ENCODE data around the gene MRPL43. TPM values are rescaled to one million over a fixed set of nuclear protein-coding genes. Genes with fewer than 3 reads are reported as not detected.

MRPL43 gene
- total and polyA plus RNA-seq, 2 experiments from 2014 or later: 60.4 to 126 TPM

DNA sequence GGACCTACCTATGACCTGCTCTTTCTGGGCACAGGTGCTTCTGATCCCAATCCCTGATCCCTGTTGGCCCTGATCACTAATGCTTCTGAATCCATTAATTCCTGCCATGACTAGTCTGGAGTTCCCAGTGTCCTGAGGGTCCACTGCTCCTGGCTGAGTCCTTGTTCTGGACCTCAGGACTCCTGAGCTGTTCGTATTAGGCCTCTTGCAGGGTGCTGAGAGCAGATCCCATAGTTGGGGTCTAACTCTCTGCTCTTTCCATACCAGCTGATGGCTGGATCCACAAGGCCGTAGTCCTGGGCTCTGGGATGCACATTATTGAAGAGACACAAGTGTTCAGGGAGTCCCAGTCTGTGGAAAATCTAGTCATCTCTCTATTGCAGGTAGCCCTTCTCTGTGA is 7.0 kb downstream of the MRPL43 start (continued):
- TF ChIP-seq, protein P1, sequence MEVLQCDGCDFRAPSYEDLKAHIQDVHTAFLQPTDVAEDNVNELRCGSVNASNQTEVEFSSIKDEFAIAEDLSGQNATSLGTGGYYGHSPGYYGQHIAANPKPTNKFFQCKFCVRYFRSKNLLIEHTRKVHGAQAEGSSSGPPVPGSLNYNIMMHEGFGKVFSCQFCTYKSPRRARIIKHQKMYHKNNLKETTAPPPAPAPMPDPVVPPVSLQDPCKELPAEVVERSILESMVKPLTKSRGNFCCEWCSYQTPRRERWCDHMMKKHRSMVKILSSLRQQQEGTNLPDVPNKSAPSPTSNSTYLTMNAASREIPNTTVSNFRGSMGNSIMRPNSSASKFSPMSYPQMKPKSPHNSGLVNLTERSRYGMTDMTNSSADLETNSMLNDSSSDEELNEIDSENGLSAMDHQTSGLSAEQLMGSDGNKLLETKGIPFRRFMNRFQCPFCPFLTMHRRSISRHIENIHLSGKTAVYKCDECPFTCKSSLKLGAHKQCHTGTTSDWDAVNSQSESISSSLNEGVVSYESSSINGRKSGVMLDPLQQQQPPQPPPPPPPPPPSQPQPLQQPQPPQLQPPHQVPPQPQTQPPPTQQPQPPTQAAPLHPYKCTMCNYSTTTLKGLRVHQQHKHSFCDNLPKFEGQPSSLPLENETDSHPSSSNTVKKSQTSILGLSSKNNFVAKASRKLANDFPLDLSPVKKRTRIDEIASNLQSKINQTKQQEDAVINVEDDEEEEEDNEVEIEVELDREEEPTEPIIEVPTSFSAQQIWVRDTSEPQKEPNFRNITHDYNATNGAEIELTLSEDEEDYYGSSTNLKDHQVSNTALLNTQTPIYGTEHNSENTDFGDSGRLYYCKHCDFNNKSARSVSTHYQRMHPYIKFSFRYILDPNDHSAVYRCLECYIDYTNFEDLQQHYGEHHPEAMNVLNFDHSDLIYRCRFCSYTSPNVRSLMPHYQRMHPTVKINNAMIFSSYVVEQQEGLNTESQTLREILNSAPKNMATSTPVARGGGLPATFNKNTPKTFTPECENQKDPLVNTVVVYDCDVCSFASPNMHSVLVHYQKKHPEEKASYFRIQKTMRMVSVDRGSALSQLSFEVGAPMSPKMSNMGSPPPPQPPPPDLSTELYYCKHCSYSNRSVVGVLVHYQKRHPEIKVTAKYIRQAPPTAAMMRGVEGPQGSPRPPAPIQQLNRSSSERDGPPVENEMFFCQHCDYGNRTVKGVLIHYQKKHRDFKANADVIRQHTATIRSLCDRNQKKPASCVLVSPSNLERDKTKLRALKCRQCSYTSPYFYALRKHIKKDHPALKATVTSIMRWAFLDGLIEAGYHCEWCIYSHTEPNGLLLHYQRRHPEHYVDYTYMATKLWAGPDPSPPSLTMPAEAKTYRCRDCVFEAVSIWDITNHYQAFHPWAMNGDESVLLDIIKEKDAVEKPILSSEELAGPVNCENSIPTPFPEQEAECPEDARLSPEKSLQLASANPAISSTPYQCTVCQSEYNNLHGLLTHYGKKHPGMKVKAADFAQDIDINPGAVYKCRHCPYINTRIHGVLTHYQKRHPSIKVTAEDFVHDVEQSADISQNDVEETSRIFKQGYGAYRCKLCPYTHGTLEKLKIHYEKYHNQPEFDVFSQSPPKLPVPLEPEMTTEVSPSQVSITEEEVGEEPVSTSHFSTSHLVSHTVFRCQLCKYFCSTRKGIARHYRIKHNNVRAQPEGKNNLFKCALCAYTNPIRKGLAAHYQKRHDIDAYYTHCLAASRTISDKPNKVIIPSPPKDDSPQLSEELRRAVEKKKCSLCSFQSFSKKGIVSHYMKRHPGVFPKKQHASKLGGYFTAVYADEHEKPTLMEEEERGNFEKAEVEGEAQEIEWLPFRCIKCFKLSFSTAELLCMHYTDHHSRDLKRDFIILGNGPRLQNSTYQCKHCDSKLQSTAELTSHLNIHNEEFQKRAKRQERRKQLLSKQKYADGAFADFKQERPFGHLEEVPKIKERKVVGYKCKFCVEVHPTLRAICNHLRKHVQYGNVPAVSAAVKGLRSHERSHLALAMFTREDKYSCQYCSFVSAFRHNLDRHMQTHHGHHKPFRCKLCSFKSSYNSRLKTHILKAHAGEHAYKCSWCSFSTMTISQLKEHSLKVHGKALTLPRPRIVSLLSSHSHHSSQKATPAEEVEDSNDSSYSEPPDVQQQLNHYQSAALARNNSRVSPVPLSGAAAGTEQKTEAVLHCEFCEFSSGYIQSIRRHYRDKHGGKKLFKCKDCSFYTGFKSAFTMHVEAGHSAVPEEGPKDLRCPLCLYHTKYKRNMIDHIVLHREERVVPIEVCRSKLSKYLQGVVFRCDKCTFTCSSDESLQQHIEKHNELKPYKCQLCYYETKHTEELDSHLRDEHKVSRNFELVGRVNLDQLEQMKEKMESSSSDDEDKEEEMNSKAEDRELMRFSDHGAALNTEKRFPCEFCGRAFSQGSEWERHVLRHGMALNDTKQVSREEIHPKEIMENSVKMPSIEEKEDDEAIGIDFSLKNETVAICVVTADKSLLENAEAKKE (CRISPR knock-in tag; IDR thresholded peaks at IDR 0.05): no peak
- no peak for TF ChIP-seq NANOG (IDR thresholded peaks at IDR 0.05; ENCODE audit: borderline replicate concordance)

DNA sequence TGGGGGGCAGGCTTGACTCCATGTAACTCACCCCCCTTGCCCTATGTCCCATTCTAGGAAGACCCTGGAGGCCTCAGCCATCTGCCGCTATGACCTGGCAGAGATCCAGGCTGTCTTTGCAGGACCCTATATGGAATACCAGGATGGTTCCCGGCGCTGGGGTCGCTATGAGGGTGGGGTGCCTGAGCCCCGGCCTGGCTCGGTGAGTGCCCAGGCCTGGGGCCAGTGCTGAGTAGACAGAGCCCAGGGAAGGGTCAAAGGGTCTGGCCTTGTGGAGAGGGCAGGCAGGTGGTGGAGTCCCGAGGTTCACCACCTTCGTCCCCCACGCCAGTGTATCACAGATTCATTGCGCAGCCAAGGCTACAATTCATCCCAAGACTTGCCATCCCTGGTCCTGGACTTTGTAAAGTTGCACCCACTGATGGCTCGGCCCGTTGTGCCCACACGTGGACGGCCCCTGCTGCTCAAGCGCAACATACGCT is 7.5 kb downstream of the MRPL43 start:
- Histone ChIP-seq H3K27ac (ENCODE audit: low read depth) (no peak overlapping the region), H3K4me2 (no peak overlapping the region), H3K79me2 (replicated peaks; ENCODE audit: insufficient read depth) (no peaks in the 10 kb centered on the region), H3K4me1 (ENCODE audit: insufficient read depth) (no peaks in the 10 kb centered on the region), H3K36me3 (ENCODE audit: insufficient read depth) (no peaks in the 10 kb centered on the region), H3K27me3 (ENCODE audit: insufficient read depth) (no peaks in the 10 kb centered on the region), H3F3A (replicated peaks; ENCODE audit: low read depth) (no peaks in the 10 kb centered on the region), H3K4me3 (no peak overlapping the region), H2AFZ (no peak overlapping the region), H4K20me1 (replicated peaks; ENCODE audit: insufficient read depth) (peaks cover 1% of the 10 kb centered on the region; the same call in 1 of the 2 replicates), H3K9me2 (ENCODE audit: insufficient read depth) (no peaks in the 10 kb centered on the region)
- Mint-ChIP-seq H3K9me3 (no peaks in the 10 kb centered on the region), H3K4me3 (no peak overlapping the region), H3K4me1 (peaks cover 6% of the 10 kb centered on the region; the same call in 2 of the 3 replicates), H3K27ac (no peak overlapping the region), H3K36me3 (ENCODE audit: low read depth) (peaks cover 3% of the 10 kb centered on the region; the same call in 1 of the 3 replicates), H3K27me3 (ENCODE audit: insufficient read depth, low read depth, poor library complexity) (peaks cover 7% of the 10 kb centered on the region)
- ATAC-seq (no peak), DNase-seq (ENCODE audit: low spot score) (no peak)
- TF ChIP-seq ZNF114 (CRISPR knock-in tag; IDR thresholded peaks at IDR 0.05) (no peak), JUNB (IDR thresholded peaks at IDR 0.05; ENCODE audit: unreplicated experiment) (no peak), EZH2phosphoT487 (IDR thresholded peaks at IDR 0.05; ENCODE audit: unreplicated experiment) (no peak)
- TF ChIP-seq, protein P2, sequence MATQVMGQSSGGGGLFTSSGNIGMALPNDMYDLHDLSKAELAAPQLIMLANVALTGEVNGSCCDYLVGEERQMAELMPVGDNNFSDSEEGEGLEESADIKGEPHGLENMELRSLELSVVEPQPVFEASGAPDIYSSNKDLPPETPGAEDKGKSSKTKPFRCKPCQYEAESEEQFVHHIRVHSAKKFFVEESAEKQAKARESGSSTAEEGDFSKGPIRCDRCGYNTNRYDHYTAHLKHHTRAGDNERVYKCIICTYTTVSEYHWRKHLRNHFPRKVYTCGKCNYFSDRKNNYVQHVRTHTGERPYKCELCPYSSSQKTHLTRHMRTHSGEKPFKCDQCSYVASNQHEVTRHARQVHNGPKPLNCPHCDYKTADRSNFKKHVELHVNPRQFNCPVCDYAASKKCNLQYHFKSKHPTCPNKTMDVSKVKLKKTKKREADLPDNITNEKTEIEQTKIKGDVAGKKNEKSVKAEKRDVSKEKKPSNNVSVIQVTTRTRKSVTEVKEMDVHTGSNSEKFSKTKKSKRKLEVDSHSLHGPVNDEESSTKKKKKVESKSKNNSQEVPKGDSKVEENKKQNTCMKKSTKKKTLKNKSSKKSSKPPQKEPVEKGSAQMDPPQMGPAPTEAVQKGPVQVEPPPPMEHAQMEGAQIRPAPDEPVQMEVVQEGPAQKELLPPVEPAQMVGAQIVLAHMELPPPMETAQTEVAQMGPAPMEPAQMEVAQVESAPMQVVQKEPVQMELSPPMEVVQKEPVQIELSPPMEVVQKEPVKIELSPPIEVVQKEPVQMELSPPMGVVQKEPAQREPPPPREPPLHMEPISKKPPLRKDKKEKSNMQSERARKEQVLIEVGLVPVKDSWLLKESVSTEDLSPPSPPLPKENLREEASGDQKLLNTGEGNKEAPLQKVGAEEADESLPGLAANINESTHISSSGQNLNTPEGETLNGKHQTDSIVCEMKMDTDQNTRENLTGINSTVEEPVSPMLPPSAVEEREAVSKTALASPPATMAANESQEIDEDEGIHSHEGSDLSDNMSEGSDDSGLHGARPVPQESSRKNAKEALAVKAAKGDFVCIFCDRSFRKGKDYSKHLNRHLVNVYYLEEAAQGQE (IDR thresholded peaks at IDR 0.05; ENCODE audit: unreplicated experiment): no peak
- TF ChIP-seq, protein P1 (CRISPR knock-in tag; IDR thresholded peaks at IDR 0.05): no peak
